HepG2 (cell line): ENCODE results near the gene NID2. TPM values are rescaled to one million over a fixed set of nuclear protein-coding genes. Genes with fewer than 3 reads are reported as not detected.

Experiments
- ATAC-seq: fragments of 200-7000 bp; cut with Tn5 transposase; 3 replicates; pipeline ENCODE4 v1.9.1; 2020; ENCODE audit warnings: mild to moderate bottlenecking, moderate library complexity
- BruUV-seq: library from RNA; stranded (reverse); fragments of 400-500 nt; replicated peaks from 2 replicates; lab custom pipeline; 2021; lab: Mats Ljungman, UMichigan
- CTCF ChIA-PET: fragments of 300-600 bp; formaldehyde crosslinking; extraction: SDS; loops from one replicate; lab custom pipeline; 2021; ENCODE audit warnings: low total read pairs, inconsistent platforms, low intra/inter-chr PET ratio; lab: Yijun Ruan, JAX
- POLR2A ChIA-PET: fragments of 350-600 bp; sonication (Branson Sonifier 250); formaldehyde crosslinking; loops from one replicate; lab custom pipeline; 2020; ENCODE audit warnings: antibody characterized with exemption, inconsistent platforms; lab: Yijun Ruan, JAX
- DNase-seq: peaks from one replicate; pipeline ENCODE4 v3.0.0-alpha.2; 2015; ENCODE audit warnings: low spot score
- FAIRE-seq: peaks from 3 replicates; lab custom pipeline; 2011; peaks lifted over from hg19 to GRCh38; lab: Jason Lieb, UNC
- H2AFZ ChIP-seq: one replicate; pipeline ENCODE4 v1.6.1; 2011; ENCODE audit warnings: low read length, inconsistent platforms
- H3K27ac ChIP-seq: fragments of 300-600 bp; 3 replicates; pipeline ENCODE4 v1.8.0; 2011; ENCODE audit warnings: mixed run types, mild to moderate bottlenecking, mixed read lengths, low read length, inconsistent platforms; ENCODE audit not compliant: insufficient read depth; ENCODE audit errors: extremely low read length
- H3K27me3 ChIP-seq, 2 experiments: fragments of 200-600 bp in 1 of 2; 2 replicates in 1 of 2; 3 replicates in 1 of 2; pipeline versions ENCODE4 v1.6.0 to v1.8.0; 2011; ENCODE audit warnings: low read length in 2 of 2, mild to moderate bottlenecking in 2 of 2, moderate library complexity in 2 of 2, inconsistent platforms in 1 of 2; ENCODE audit not compliant: insufficient read depth in 2 of 2, control insufficient read depth in 1 of 2
- H3K36me3 ChIP-seq, 2 experiments: fragments of 200-600 bp in 1 of 2; replicated peaks in 1 of 2; 2 replicates in 1 of 2; 3 replicates in 1 of 2; pipeline versions ENCODE4 v1.5.1 to v1.8.0; 2011; ENCODE audit warnings: low read length in 2 of 2, inconsistent platforms in 1 of 2; ENCODE audit not compliant: insufficient read depth in 2 of 2, control insufficient read depth in 1 of 2
- H3K4me1 ChIP-seq: 2 replicates; pipeline ENCODE4 v1.5.1; 2012; ENCODE audit warnings: low read length, inconsistent platforms; ENCODE audit not compliant: insufficient read depth
- H3K4me2 ChIP-seq: 2 replicates; pipeline ENCODE4 v1.6.0; 2011; ENCODE audit warnings: low read depth, low read length, inconsistent platforms
- H3K4me3 ChIP-seq, 3 experiments: fragments of 200-600 bp in 1 of 3; sonication (generic), shearing (Covaris generic) in 1 of 3; replicated peaks in 1 of 3; 2 replicates each; pipeline ENCODE4 v1.5.1; 2011 to 2016; ENCODE audit warnings: low read length in 3 of 3, inconsistent platforms in 2 of 3, low read depth in 2 of 3, mild to moderate bottlenecking in 2 of 3, control low read depth in 1 of 3, mixed read lengths in 1 of 3; ENCODE audit not compliant: insufficient read depth in 1 of 3
- H3K79me2 ChIP-seq: one replicate; pipeline ENCODE4 v1.6.1; 2011; ENCODE audit warnings: low read length, inconsistent platforms; ENCODE audit not compliant: insufficient read depth
- H3K9ac ChIP-seq: 2 replicates; pipeline ENCODE4 v1.6.0; 2011; ENCODE audit warnings: mild to moderate bottlenecking, low read depth, low read length, inconsistent platforms; ENCODE audit not compliant: insufficient read depth
- H3K9me3 ChIP-seq: 2 replicates; pipeline ENCODE4 v1.5.1; 2012; ENCODE audit warnings: mild to moderate bottlenecking, low read length
- H4K20me1 ChIP-seq: 2 replicates; pipeline ENCODE4 v1.6.0; 2011; ENCODE audit warnings: inconsistent platforms, mild to moderate bottlenecking, low read length, moderate library complexity; ENCODE audit not compliant: insufficient read depth
- DNMT3B ChIP-seq: conservative IDR thresholded peaks from 2 replicates; pipeline ENCODE4 v1.6.1; 2016; ENCODE audit warnings: missing biosample characterization, control low read depth
- ELF1 ChIP-seq: sonication (generic); formaldehyde crosslinking; IDR thresholded peaks from 2 replicates; pipeline ENCODE4 v1.4.0; 2020; ENCODE audit warnings: missing genetic modification reagents
- ETV5 ChIP-seq: IDR thresholded peaks from 2 replicates; pipeline ENCODE4 v1.6.1; 2018; ENCODE audit warnings: missing biosample characterization, missing genetic modification reagents, inconsistent platforms, borderline replicate concordance
- MAF1 ChIP-seq: sonication (generic); formaldehyde crosslinking; IDR thresholded peaks from 2 replicates; pipeline ENCODE4 v1.5.0; 2020; ENCODE audit warnings: missing genetic modification reagents, borderline replicate concordance
- WIZ ChIP-seq: sonication (generic); formaldehyde crosslinking; IDR thresholded peaks from 2 replicates; pipeline ENCODE4 v1.5.1; 2020; ENCODE audit warnings: mild to moderate bottlenecking, missing genetic modification reagents
- ZNF350 ChIP-seq: sonication (generic); formaldehyde crosslinking; IDR thresholded peaks from 2 replicates; pipeline ENCODE4 v1.4.0; 2020; ENCODE audit warnings: mild to moderate bottlenecking, low read depth, missing genetic modification reagents, borderline replicate concordance
- ZNF407 ChIP-seq: sonication (generic); formaldehyde crosslinking; IDR thresholded peaks from one replicate; pipeline ENCODE4 v1.5.1; 2020; ENCODE audit warnings: mild to moderate bottlenecking, missing genetic modification reagents; ENCODE audit errors: not compliant biosample characterization
- ZNF772 ChIP-seq: sonication (generic); formaldehyde crosslinking; IDR thresholded peaks from 2 replicates; pipeline ENCODE4 v1.5.0; 2020; ENCODE audit warnings: mild to moderate bottlenecking, missing genetic modification reagents
- WGBS: methylation state at CpG from one replicate; pipeline ENCODE4 v1.1.6; 2017; ENCODE audit warnings: low lambda C conversion rate; 5-methylcytosine and 5-hydroxymethylcytosine counted together
- in situ Hi-C: cut with HindIII; loops from 2 replicates; pipeline ENCODE4 v1.10.0; 2017; ENCODE audit warnings: low pct_unique_long_range_greater_than_20kb; ENCODE audit not compliant: extremely low pct_ligation_motif_present
- intact Hi-C: fragments of 100-400 bp; cut with micrococcal nuclease; formaldehyde crosslinking; loops from one replicate; pipeline ENCODE4 v1.10.0; 2022; ENCODE audit not compliant: unreplicated experiment
- polyA plus RNA-seq, 8 experiments: library from polyadenylated mRNA; depleted of rRNA in 3 of 8; stranded (reverse) in 7 of 8; unstranded in 1 of 8; fragments of >200 nt; fragmentation: Illumina TruSeq in 4 of 8; extraction: Trizol in 4 of 8; gene quantifications; 2 replicates each; pipeline versions ENCODE4 v1.2.1 to v1.2.3, GENCODE V29; 2011 to 2016; ENCODE audit warnings: low read depth in 4 of 8, missing spikeins in 1 of 8, mixed read lengths in 1 of 8; ENCODE audit not compliant: insufficient read depth in 1 of 8
- total RNA-seq, 5 experiments: library from RNA; depleted of rRNA; stranded (reverse); fragments of >200 nt; fragmentation: Illumina TruSeq; extraction: Trizol; gene quantifications; 2 replicates each; pipeline ENCODE4 v1.2.3, GENCODE V29; 2016; ENCODE audit warnings: low read depth in 1 of 5
- TF ChIP-seq, protein P1 (sequence below): sonication (generic); formaldehyde crosslinking; IDR thresholded peaks from 2 replicates; pipeline ENCODE4 v1.8.1; 2023; ENCODE audit warnings: mild to moderate bottlenecking, inconsistent platforms, moderate library complexity, missing genetic modification reagents, borderline replicate concordance

Gene NID2
- total and polyA plus RNA-seq, 2 of the 13 experiments (the other 11 are each of a cell fraction or from before 2014, with no cell fraction given): 0.11 TPM; not detected in 1

- Histone ChIP-seq H3K9ac (no peak overlapping the region), H3K4me3 (no peak overlapping the region), H3K36me3 (no peaks in the 10 kb centered on the region), H3K79me2 (no peaks in the 10 kb centered on the region), H2AFZ (no peak overlapping the region), H3K9me3 (no peaks in the 10 kb centered on the region), H3K27me3 (no peaks in the 10 kb centered on the region; a peak in 1 of 5 replicates), H3K27ac (no peak overlapping the region), H3K4me1 (no peaks in the 10 kb centered on the region), H3K4me2 (no peak overlapping the region), H4K20me1 (no peaks in the 10 kb centered on the region)
- ChIA-PET CTCF (no interaction called here), POLR2A (no interaction called here)
- no peak for ATAC-seq
- intact Hi-C loops: no loop called here
- no TSS peak for BruUV-seq
- 0% methylated on average over 1 of the region's 1 CpG for WGBS
- no peak for DNase-seq
- in situ Hi-C loops: no loop called here
- no peak for FAIRE-seq
- no peak for TF ChIP-seq ELF1
- no peak for TF ChIP-seq ZNF772 (CRISPR knock-in tag)
- no peak for TF ChIP-seq ZNF350 (CRISPR knock-in tag)
- no peak for TF ChIP-seq WIZ (CRISPR knock-in tag)
- TF ChIP-seq MAF1 (CRISPR knock-in tag): no peak
- TF ChIP-seq ETV5 (CRISPR knock-in tag): no peak
- TF ChIP-seq, protein P1, sequence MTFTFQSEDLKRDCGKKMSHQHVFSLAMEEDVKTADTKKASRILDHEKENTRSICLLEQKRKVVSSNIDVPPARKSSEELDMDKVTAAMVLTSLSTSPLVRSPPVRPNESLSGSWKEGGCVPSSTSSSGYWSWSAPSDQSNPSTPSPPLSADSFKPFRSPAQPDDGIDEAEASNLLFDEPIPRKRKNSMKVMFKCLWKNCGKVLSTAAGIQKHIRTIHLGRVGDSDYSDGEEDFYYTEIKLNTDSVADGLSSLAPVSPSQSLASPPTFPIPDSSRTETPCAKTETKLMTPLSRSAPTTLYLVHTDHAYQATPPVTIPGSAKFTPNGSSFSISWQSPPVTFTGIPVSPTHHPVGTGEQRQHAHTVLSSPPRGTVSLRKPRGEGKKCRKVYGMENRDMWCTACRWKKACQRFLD (CRISPR knock-in tag): no peak
- TF ChIP-seq DNMT3B (CRISPR knock-in tag): no peak
- no peak for TF ChIP-seq ZNF407 (CRISPR knock-in tag)
Measured at GRCh38 chr14:52089218-52089617, 20.4 kb upstream of the NID2 start.
